ENCODE results near the gene KCNG2. TPM values are rescaled to one million over a fixed set of nuclear protein-coding genes. Genes with fewer than 3 reads are reported as not detected.
A peak's percentile ranks its signal among the peaks of the same experiment; 100 is the strongest.

KCNG2 gene
- total RNA-seq, 4 donors from 2014 or later, result 0.41 to 6.7 TPM; not detected in 2

- no peak for DNase-seq
- TF ChIP-seq POLR2A (IDR thresholded peaks at IDR 0.05), result no peak
- no peak for TF ChIP-seq CTCF (IDR thresholded peaks at IDR 0.05)
- TF ChIP-seq POLR2AphosphoS5 (IDR thresholded peaks at IDR 0.05), result no peak
- TF ChIP-seq EP300 (IDR thresholded peaks at IDR 0.05; ENCODE audit: low read depth), result no peak
- no peaks in the 10 kb centered on the region for H3K9me3 ChIP-seq
- peaks cover 52% of the 10 kb centered on the region for H3K27me3 ChIP-seq
- H3K4me3 ChIP-seq, result no peak overlapping the region
- intact Hi-C loops (cut with DNase I; ENCODE audit: low total_unique reads) (no loop called here), in situ Hi-C loops (cut with MboI; ENCODE audit: low pct_ligation_motif_present in 1 of 4, low pct_unique_long_range_greater_than_20kb in 1 of 4, low sequenced_read_pairs in 3 of 4) (no loop called here)
- no peaks in the 10 kb centered on the region for H3K36me3 ChIP-seq
- WGBS, 2 donors (ENCODE audit: low coverage in 1 of 2), result 40 to 75% methylated on average over 5 to 46 of the region's 46 CpGs
- H3K27ac ChIP-seq, result no peak overlapping the region
- peaks cover 0 to 7% (median 2%) of the 10 kb centered on the region in 4 donors for H3K4me1 ChIP-seq
Measured at GRCh38 chr18:79789901-79790890, 7.5 kb upstream of the KCNG2 start.

GRCh38 chr18:79790996-79791972 lies 6.5 kb upstream of the KCNG2 start:
- H3K4me1 ChIP-seq, result peaks cover 0 to 7% (median 2%) of the 10 kb centered on the region in 4 donors
- H3K27me3 ChIP-seq, result peaks cover 51% of the 10 kb centered on the region
- DNase-seq, result peak; percentile 24
- no peak overlapping the region for H3K4me3 ChIP-seq
- no peak overlapping the region for H3K27ac ChIP-seq
- intact Hi-C loops (cut with DNase I; ENCODE audit: low total_unique reads), result no loop called here
- WGBS, 2 donors (ENCODE audit: low coverage in 1 of 2), result 44 to 46% methylated on average over 18 to 21 of the region's 21 CpGs
- H3K36me3 ChIP-seq, result no peaks in the 10 kb centered on the region
- TF ChIP-seq EP300 (IDR thresholded peaks at IDR 0.05; ENCODE audit: low read depth) (peak; percentile 23), POLR2AphosphoS5 (IDR thresholded peaks at IDR 0.05) (peak in 1 of 3 donors; percentile 23), POLR2A (IDR thresholded peaks at IDR 0.05) (no peak)
- in situ Hi-C loops (cut with MboI; ENCODE audit: low pct_ligation_motif_present in 1 of 4, low pct_unique_long_range_greater_than_20kb in 1 of 4, low sequenced_read_pairs in 3 of 4), result no loop called here
- no peaks in the 10 kb centered on the region for H3K9me3 ChIP-seq

GRCh38 chr18:79792096-79792987 lies 5.4 kb upstream of the KCNG2 start:
- in situ Hi-C loops (cut with MboI; ENCODE audit: low pct_ligation_motif_present in 1 of 4, low pct_unique_long_range_greater_than_20kb in 1 of 4, low sequenced_read_pairs in 3 of 4) (no loop called here), intact Hi-C loops (cut with DNase I; ENCODE audit: low total_unique reads) (no loop called here)
- Histone ChIP-seq H3K27me3 (peaks cover 51% of the 10 kb centered on the region), H3K27ac (no peak overlapping the region), H3K36me3 (no peaks in the 10 kb centered on the region), H3K4me1 (peaks cover 0 to 7% (median 2%) of the 10 kb centered on the region in 4 donors), H3K9me3 (no peaks in the 10 kb centered on the region), H3K4me3 (no peak overlapping the region)
- TF ChIP-seq POLR2A (IDR thresholded peaks at IDR 0.05) (no peak), EP300 (IDR thresholded peaks at IDR 0.05; ENCODE audit: low read depth) (no peak), CTCF (IDR thresholded peaks at IDR 0.05) (no peak), POLR2AphosphoS5 (IDR thresholded peaks at IDR 0.05) (no peak)
- WGBS, 2 donors (ENCODE audit: low coverage in 1 of 2), result 74 to 79% methylated on average over 19 to 46 of the region's 46 CpGs
- no peak for DNase-seq

- in situ Hi-C loops (cut with MboI; ENCODE audit: low pct_ligation_motif_present in 1 of 4, low pct_unique_long_range_greater_than_20kb in 1 of 4, low sequenced_read_pairs in 3 of 4), result no loop called here
- no peaks in the 10 kb centered on the region for H3K36me3 ChIP-seq
- no peak overlapping the region for H3K4me3 ChIP-seq
- H3K9me3 ChIP-seq, result no peaks in the 10 kb centered on the region
- intact Hi-C loops (cut with DNase I; ENCODE audit: low total_unique reads), result no loop called here
- H3K27ac ChIP-seq, result no peak overlapping the region
- H3K27me3 ChIP-seq, result peaks cover 51% of the 10 kb centered on the region
- peaks cover 0 to 10% (median 6%) of the 10 kb centered on the region in 4 donors for H3K4me1 ChIP-seq
- DNase-seq, result no peak
- WGBS, 2 donors (ENCODE audit: low coverage in 1 of 2), result 64 to 78% methylated on average over 1 to 4 of the region's 4 CpGs
- no peak for TF ChIP-seq EP300 (IDR thresholded peaks at IDR 0.05; ENCODE audit: low read depth)
- TF ChIP-seq POLR2A (IDR thresholded peaks at IDR 0.05), result no peak
- TF ChIP-seq CTCF (IDR thresholded peaks at IDR 0.05), result no peak
- TF ChIP-seq POLR2AphosphoS5 (IDR thresholded peaks at IDR 0.05), result no peak
Measured at GRCh38 chr18:79792988-79793355, 4.8 kb upstream of the KCNG2 start.

All from transverse colon (tissue), 4 donors.